Common myeloid progenitor, CD34-positive (primary cell): ENCODE results near the gene CDCA7L.
"Not testable (repeated sequence)": the region's sequence is repeated elsewhere in the genome, so short reads cannot be mapped to it uniquely, and the experiment has no call there.

Source experiments
- CTCF ChIA-PET: fragments of 350-600 bp; sonication (Branson Sonifier 250); formaldehyde crosslinking; loops from one replicate; lab custom pipeline; 2021; ENCODE audit warnings: antibody characterized with exemption; lab: Charles Lee
- POLR2A ChIA-PET: fragments of 350-600 bp; sonication (Branson Sonifier 250); formaldehyde crosslinking; loops from one replicate; lab custom pipeline; 2021; ENCODE audit warnings: antibody characterized with exemption; lab: Charles Lee
- DNase-seq, 3 donors: peaks; one replicate each; pipeline versions ENCODE4 v3.0.0 to v3.0.0-alpha.2; 2013
- H3K27ac ChIP-seq, 2 experiments: 1 replicate in 1 of 2; 2 replicates in 1 of 2; pipeline ENCODE4 v1.7.0; 2013; ENCODE audit warnings: inconsistent platforms in 2 of 2, low read length in 2 of 2, mild to moderate bottlenecking in 2 of 2, low read depth in 1 of 2, moderate library complexity in 1 of 2; ENCODE audit not compliant: severe bottlenecking in 2 of 2, insufficient read depth in 1 of 2, poor library complexity in 1 of 2
- H3K27me3 ChIP-seq, 5 experiments: replicated peaks in 2 of 5; 1 replicate in 3 of 5; 2 replicates in 2 of 5; pipeline versions ENCODE4 v1.6.1 to v1.7.0; 2013; ENCODE audit warnings: low read length in 4 of 5, mild to moderate bottlenecking in 2 of 5, moderate library complexity in 2 of 5, inconsistent platforms in 1 of 5; ENCODE audit not compliant: insufficient read depth in 5 of 5, control insufficient read depth in 4 of 5
- H3K36me3 ChIP-seq, 4 experiments: 1 replicate in 2 of 4; 2 replicates in 2 of 4; pipeline versions ENCODE4 v1.6.1 to v1.7.0; 2013; ENCODE audit warnings: low read length in 3 of 4, control low read depth in 1 of 4, mild to moderate bottlenecking in 1 of 4; ENCODE audit not compliant: control insufficient read depth in 4 of 4, insufficient read depth in 4 of 4
- H3K4me1 ChIP-seq, 4 experiments: 1 replicate in 3 of 4; 2 replicates in 1 of 4; pipeline versions ENCODE4 v1.6.1 to v1.7.1; 2013; ENCODE audit warnings: low read length in 3 of 4, mild to moderate bottlenecking in 3 of 4, control low read depth in 1 of 4, inconsistent platforms in 1 of 4, moderate library complexity in 1 of 4; ENCODE audit not compliant: control insufficient read depth in 4 of 4, insufficient read depth in 4 of 4; ENCODE audit errors: control extremely low read depth in 1 of 4
- H3K4me3 ChIP-seq, 7 experiments: 1 replicate in 4 of 7; 2 replicates in 3 of 7; pipeline versions ENCODE4 v1.5.1 to v1.7.0; 2013; ENCODE audit warnings: mild to moderate bottlenecking in 7 of 7, low read length in 6 of 7, moderate library complexity in 6 of 7, inconsistent platforms in 2 of 7, low read depth in 2 of 7, control low read depth in 1 of 7; ENCODE audit not compliant: insufficient read depth in 4 of 7, control insufficient read depth in 1 of 7; ENCODE audit errors: extremely low read depth in 1 of 7
- H3K9me3 ChIP-seq, 5 experiments: 1 replicate in 4 of 5; 2 replicates in 1 of 5; pipeline versions ENCODE4 v1.6.1 to v1.7.1; 2013; ENCODE audit warnings: low read length in 4 of 5, mild to moderate bottlenecking in 2 of 5, inconsistent platforms in 1 of 5, low read depth in 1 of 5, moderate library complexity in 1 of 5; ENCODE audit not compliant: control insufficient read depth in 4 of 5, insufficient read depth in 2 of 5; ENCODE audit errors: control extremely low read depth in 1 of 5
- WGBS: methylation state at CpG from one replicate; pipeline ENCODE4 v1.1.5; 2013; ENCODE audit not compliant: insufficient coverage; 5-methylcytosine and 5-hydroxymethylcytosine counted together

The CDCA7L gene

GRCh38 chr7:21866731-21867130, 79.0 kb downstream of the CDCA7L start:
- DNase-seq, result no peak
- POLR2A ChIA-PET, result no interaction called here
- no peak overlapping the region for H3K4me3 ChIP-seq
- no peaks in the 10 kb centered on the region for H3K27me3 ChIP-seq
- no peaks in the 10 kb centered on the region for H3K9me3 ChIP-seq
- H3K36me3 ChIP-seq, result no peaks in the 10 kb centered on the region
- CTCF ChIA-PET, result no interaction called here
- WGBS, result 92% methylated on average over 1 of the region's 1 CpG
- H3K4me1 ChIP-seq, result peaks cover 3 to 15% (median 9%) of the 10 kb centered on the region in 4 experiments
- H3K27ac ChIP-seq, result no peak overlapping the region

- H3K36me3 ChIP-seq, H3K27ac ChIP-seq, H3K27me3 ChIP-seq, H3K9me3 ChIP-seq: not testable (repeated sequence)
- DNase-seq, result peak in 2 of 3 donors; percentile 15 to 72
- Histone ChIP-seq H3K4me3 (peak overlapping the region in 1 of 7 experiments; percentile 13), H3K4me1 (peaks cover 3 to 15% (median 9%) of the 10 kb centered on the region in 4 experiments)
- ChIA-PET CTCF (interaction anchor here (0.6 kb wide), 1 partner anchor 619 kb away, joined by 4 read pairs; no protein-coding TSS in a partner anchor), POLR2A (interaction anchor here (0.6 kb wide), 1 partner anchor 1022 kb away, joined by 3 read pairs; no protein-coding TSS in a partner anchor)
- WGBS, result 68% methylated on average over 7 of the region's 7 CpGs
These were observed 80.0 kb downstream of the CDCA7L start for GRCh38 chr7:21865631-21866204.

- Histone ChIP-seq H3K4me1 (no peaks in the 10 kb centered on the region), H3K36me3 (no peaks in the 10 kb centered on the region), H3K27ac (no peak overlapping the region), H3K9me3 (peaks cover 0 to 3% (median 0%) of the 10 kb centered on the region in 5 experiments), H3K4me3 (no peak overlapping the region), H3K27me3 (no peaks in the 10 kb centered on the region)
- 29% methylated on average over 5 of the region's 6 CpGs for WGBS
- DNase-seq, result no peak
- CTCF ChIA-PET, result interaction anchor here (1.2 to 1.7 kb wide), 3 partner anchors 11 to 150 kb away, joined by 4 to 5 read pairs (median 4); no protein-coding TSS in a partner anchor
- POLR2A ChIA-PET, result no interaction called here
These were observed 94.1 kb downstream of the CDCA7L start for GRCh38 chr7:21851559-21851967.
